NCI-H187 (cell line): ENCODE measurements around the gene SND1.
"Not testable (repeated sequence)": the region's sequence is repeated elsewhere in the genome, so short reads cannot be mapped to it uniquely, and the experiment has no call there.

Experiments used
- DNase-seq, 2 experiments: peaks; one replicate each; lab custom pipeline; 2025; lab: John Stamatoyannopoulos, UW

Gene SND1

DNA sequence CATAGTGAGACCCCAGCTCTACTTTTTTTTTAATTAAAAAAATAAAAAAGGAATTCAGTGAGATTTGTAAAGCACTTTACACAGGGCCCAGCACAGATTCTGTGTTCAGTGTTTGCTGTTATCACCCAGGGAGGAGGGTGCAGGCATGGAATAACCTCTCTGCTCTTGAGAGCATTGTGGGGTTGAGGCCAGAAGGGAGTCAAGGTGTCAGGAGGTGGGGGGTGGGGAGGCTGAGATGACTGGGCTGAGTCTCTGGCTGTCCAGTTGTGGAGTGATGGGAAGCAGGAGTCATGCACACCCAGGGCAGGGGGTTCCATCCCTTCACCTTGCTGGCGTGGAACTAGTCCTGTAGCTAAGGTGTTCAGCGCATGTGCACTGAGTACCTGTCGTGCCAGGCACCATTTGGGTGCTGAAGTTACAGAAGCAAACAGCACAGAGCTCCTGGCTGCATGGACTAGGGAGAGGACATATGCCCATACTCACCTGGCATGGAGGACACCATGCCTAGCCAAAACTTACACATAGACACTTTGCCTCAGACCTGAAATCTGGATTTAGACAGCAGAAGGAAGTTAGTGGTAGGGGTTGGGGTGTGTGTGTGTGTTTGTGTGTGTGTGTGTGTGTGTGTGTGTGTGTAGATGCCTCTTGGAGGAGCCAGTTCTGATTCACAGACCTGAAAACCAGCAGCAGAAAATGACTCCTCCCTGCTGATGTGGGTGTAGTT lies 448.4 kb downstream of the SND1 start:
- no peak for DNase-seq

DNA sequence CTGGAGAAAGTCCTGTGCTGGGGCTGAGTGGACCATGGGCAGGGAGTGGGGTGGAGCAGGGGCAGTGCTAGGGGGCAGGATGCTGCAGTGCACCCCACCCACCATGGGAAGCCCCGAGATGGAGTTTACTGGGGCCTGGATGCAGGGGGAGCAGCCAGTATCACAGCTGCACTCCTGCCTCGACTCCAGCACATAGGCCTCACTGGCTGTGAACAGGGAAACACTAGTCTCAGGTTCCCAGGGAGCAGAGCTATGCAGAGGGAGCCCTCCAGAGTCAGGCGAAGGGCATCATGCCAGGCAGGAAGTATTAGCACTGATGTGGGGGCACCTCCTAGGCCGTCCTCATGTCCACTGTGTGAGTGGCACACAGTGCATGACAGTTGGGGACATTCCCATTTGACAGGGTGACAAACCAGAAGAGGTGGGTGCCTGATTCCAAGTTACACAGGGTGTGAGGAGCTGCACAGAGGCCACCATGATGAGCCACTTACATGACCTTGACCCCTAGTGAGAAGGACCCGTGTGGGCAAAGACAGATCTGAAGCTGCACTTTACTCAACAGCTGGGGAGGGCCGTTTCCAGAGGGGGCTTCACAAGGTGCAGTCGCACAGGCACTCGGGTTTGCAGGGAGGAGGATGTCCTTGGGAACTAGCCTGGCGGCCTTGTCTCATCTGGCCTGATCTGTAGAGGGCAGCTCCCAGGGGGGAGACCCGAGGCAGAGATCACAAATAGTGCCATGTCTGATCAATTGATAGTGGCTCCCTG lies 449.1 kb downstream of the SND1 start:
- DNase-seq = no peak

DNA sequence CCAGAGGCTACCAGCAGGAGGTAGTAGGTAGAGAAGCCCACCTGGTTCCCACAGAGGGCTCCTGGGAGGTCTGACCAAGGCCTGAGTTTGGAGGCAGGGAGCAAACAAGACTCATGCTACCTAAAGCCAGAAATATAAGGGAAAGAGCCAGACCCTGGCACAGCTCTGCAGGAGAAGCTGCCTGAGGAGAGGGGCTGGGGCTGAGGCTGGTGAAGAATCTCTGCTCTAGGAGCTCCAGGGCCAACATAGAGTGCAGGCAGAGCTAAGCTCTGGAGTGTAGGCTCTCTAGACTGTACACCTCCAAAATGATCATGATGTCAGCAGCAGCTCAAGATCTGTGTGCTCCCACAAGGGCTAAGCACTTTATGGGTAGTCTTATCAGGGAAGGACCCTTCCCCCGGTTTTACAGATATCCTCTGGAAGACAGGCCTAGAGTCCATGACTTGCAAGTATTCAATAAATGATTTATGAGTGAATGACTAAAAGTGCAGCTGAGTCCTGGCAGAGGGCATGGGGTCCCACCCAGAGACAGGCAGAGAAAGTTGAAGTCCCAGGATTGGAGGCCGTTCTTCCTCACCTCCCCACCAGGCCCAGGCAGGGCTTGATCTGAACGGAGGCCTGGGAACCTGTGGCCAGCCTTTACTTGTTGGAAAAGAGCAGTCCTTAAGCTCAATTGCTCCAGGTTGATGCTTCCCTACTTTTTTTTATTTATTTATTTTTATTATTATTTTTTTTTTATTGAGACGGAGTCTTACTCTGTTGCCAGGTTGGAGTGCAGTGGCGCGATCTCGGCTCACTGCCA lies 450.7 kb downstream of the SND1 start:
- no peak for DNase-seq

DNA sequence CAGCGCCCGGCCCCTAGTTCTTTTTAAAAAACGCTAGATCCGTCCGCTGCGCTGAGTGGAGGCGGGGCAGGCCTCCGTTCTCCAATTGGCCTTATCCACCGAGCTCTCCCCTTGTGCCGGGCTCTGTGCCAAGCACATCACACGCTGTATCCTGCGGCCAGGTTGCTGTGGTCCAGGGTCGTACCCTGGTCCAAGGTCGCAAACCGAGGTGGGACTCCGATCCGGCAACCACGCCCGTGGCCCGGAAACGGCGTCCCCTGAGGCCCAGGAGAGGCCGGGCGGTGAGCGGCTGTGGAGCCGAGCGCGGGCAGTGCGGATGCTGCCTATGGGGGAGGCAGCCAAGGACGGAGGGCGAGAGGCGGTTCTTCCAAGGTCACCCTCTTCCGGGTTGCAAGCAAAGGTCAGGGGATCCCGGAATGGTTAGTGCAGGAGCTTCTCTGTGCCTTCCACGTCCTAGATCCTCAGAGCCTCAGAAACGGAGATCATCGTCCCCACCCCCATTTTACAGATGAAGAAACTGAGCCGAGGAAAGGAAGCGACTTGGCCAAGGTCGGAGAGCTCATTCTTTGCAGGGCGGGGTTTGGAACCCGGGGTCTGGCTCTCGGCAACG lies 451.6 kb downstream of the SND1 start:
- no peak for DNase-seq

DNA sequence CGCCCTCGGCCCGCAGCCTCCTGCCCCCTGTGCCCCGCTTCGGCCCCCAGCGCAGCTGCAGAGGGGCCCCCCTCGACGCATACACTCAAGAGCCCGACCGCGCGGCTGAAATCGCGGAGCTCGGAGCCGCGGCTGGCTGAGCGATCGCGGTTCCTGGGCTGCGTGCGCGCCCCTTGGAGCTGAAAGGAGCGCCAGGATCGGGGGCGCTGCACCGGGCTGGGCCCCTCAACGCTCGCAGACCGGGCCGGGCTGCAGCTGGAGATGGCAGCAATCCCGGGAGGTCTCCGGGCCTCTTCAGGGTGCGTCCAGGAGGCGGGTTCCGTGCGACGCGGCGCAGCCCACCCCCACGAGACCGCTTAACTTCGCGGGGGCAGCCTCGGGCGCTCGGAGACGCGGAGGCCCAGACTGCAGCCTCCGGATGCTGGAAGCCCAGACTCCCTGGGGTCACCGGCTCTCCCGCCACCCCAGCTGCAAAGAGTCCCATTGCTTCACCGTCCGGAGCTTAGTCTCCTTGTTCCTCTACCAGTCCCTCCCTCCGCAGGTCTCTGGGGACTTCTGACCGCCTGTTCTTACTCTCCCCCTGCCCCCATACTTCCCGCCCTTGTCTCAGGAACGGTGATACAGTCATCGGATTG lies 452.2 kb downstream of the SND1 start:
- no peak for DNase-seq

DNA sequence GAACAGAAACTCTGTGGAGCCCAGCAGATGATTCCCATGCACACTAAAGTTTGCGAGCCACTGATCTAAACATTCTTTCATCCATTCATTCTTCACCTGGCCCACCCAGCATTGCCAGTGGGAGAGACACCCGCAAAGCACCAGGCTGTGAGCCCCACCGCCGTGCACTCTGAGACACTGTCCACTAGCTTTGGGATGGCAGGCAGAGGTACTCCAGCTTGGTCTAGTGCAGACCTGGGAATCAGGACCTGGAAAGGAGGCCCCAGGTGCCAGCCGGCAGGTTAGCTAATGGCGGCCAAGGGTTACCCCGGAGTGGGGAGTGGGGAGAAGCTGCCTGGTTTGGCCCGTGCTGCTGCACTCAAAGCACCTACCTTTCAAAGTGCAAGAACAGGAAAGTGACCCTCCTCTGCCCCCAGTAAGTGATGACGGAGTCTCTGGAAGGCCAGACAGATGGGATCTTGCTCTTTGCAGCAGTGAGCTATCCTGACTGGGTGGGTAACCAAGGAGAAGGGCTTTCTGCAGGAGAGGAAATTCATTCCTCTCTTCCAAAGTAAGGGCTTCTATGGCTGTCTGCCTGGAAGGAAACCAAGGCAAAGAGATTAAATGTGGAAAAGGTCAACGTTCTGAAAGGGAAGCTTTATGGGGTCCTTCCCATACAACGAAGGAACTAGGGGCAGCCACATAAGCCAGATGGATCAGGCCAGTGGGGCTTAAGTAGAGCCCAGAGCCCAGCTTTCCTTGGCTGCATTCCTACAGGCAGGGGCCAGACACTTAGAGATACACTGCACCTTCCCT lies 453.4 kb downstream of the SND1 start:
- no peak for DNase-seq

DNA sequence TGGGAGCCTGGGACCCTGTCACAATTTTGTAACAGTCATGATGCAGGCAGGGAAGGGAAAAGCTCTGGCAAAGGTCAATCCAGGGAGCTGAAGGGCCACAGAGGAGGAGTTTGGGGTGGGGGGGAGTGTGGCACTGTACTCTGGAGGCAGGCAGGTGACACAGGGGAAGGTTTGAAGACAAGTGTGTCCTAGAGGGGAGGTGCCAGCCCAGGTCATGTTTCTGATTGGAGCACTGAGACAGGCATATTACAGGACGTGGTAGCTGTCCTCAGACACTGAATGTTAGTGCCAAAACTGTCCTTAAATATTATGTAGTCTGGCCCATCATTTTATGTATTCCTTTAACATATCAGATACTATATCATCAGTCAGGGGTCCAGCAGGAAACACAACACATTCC lies 454.8 kb downstream of the SND1 start:
- no peak for DNase-seq

DNA sequence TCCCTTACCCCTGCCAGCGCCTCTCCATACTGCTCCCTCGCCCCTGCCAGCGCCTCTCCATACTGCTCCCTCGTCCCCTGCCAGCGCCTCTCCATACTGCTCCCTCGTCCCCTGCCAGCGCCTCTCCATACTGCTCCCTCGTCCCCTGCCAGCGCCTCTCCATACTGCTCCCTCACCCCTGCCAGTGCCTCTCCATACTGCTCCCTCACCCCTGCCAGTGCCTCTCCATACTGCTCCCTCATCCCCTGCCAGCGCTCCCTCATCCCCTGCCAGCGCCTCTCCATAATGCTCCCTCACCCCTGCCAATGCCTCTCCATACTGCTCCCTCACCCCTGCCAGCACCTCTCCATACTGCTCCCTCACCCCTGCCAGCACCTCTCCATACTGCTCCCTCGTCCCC lies 455.5 kb downstream of the SND1 start:
- not testable (repeated sequence) for DNase-seq

DNA sequence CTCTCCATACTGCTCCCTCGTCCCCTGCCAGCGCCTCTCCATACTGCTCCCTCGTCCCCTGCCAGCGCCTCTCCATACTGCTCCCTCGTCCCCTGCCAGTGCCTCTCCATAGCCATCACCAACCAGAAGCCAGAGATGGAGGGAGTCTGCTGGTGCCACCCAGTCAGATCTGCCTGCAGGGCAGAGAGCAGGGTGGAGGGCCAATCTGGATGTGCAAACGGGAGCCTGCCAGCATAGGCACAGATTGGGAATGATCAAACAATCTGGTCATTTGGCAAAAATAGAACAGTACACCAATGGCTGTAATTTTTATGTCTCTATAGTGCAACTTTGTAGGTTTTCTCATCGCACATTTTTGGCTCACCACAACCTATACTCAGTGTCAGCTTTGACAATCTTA lies 456.1 kb downstream of the SND1 start:
- DNase-seq = no peak

DNA sequence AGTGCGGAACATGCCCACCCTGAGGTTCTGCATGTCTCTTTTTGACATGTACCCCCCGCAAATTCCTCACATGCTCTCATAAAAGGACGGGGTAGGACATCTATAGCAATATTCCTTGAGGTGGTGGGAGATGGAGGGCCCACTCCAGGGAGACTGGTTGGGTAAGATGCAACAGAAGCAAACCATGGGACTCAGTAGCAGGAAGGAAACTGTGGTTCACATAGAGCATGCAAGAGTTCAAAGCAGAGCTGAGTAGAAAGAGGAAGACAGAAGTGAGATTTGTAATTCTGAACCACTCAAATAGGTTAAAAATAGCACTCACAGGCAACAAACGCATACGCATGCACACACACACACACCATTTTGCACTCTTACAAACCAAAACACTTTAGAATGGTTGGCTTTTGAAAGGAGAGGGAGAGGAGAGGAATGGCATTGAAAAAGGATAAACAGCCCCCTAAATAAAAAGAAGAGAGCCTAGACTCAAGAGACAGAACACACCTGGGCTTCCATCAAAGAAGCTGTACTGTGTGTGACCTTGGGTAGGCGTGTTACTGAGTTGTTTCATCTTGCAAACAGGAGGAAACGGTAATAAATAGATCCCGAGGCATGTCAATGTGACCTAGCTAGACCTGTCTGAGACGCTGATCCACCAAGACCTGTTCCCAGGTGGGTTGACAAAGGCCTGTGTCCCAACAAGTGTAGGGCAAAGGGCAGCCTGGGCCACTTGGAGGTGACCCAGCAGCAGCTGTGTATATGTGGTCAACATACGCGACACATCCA lies 456.8 kb downstream of the SND1 start:
- no peak for DNase-seq

DNA sequence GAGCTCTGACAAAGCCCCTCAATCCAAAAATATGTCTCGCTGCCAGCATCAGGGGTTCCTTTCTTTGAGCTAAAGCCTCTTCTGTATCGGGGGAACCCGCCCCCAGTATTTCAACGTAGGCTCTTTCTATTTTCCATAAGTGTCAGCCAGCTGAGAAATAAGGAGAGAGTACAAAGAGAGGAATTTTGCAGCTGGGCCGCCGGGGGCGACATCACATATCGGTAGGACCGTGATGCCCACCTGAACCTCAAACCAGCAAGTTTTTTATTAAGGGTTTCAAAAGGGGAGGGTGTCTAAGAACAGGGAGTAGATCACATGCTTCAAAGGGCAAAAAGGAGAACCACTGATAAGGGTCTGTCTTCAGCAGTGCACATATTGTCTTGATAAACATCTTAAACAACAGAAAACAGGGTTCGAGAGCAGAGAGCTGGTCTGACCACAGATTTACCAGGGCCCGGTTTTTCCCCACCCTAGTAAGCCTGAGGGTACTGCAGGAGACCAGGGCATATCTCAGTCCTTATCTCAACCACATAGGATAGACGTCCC lies 457.5 kb downstream of the SND1 start:
- DNase-seq = not testable (repeated sequence)

DNA sequence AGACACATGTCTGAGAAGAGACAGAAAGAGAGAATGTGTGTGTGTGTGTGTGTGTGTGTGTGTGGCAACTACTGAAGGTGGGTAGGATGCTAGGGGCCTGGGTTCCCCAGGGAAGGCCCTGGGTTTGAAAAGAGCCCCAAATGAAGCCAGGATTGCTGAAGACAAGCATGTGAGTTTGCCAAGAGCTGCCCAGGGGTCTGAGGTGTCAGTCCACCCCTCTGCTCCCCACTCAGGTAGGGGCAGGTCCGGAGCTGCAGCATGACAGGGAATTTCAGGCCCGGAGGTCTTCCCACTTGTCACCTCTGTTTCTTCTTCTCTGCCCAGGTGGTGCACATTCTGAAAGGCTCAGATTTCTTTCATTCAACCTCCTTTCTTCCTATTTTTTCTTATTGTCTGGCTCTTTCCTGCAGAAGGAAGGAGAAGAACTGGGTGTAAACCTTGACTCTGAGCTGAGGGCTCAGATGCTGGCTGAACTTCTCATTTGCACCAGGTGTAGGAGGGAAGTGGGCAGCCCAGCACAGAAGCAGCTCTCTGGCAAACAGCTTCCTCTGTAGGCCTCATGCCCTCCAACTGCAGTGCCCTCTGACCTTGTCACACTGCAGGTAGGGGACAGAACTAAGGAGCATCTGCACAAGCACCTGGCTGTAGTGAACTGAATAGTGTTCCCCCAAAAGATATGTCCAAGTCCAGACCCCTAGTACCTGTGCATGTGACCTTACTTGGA lies 458.8 kb downstream of the SND1 start:
- DNase-seq = no peak

DNA sequence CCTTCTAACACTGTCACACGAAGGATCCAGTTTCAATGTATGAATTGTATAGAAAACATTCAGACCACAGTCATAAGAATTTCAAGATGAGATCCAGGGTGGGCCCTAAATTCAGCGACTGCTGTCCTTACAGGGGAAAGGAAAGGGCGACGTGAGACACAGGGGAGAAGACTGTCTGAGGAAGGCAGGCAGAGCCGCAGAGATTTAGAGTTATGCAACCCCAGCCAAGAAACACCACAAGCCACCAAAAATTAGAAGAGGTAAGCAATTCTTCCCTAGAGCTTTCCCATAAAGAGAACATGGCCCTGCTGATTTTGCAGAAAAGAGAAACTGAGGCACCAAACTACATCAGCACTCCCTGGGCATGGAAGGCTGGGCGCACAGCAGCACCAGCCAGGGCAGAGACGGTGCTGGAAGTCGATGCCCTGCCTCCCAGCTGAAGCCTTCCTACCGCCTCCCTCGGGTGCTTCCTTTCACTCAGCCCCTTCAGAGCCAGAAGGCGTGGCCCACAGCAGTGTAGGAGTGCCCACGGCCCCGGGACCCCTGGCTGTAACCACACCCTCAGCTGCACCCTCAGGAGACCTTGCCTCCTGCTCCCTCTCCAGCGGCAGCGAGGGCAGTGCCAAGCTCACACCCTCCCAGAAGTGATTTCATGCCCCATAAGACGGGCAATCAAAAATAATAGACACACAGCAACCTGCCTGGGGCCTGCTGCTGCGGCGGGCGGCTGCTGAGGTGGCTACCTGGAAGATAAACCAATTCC lies 460.2 kb downstream of the SND1 start:
- no peak for DNase-seq

DNA sequence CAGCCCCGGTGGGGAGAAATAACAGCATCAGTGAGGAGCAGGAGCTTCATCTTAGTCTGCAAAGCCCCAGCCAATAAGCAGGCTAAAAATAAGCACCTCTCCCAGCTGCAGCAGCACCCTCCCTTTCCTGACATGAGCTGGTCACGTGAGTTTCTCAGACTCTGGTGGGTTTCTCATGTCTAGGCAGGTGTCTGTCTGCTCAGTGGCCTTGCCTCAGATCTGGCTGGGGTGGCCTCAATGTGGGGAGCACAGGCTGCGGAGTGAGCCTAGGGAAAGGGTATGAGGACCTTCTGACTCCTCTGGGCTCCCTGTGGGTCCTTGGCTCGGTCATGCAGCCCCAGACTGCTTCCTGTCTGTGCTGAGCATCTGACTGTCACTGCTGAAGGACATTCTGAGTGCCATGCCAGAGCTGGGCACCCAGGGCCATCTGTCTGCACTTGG lies 460.8 kb downstream of the SND1 start:
- no peak for DNase-seq

DNA sequence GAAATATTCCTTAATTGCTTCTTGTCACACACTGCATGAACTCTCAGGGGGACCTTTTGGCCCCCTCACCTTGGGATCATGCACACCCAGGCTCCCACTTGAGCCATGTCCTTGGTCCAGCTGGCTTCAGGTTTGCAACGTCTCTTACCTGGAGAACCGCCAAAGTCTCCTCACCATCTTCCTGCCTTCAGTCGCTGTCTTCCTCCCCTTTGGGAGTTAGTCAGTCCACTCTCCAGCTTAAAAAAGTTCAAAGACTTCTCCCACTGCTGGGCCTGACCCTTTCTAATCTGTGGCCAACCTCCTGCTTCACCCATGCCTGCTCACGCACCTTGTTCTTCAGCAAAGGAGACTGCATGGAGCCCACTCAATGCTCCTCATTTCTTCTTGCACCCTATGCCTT lies 461.8 kb downstream of the SND1 start:
- DNase-seq = no peak

DNA sequence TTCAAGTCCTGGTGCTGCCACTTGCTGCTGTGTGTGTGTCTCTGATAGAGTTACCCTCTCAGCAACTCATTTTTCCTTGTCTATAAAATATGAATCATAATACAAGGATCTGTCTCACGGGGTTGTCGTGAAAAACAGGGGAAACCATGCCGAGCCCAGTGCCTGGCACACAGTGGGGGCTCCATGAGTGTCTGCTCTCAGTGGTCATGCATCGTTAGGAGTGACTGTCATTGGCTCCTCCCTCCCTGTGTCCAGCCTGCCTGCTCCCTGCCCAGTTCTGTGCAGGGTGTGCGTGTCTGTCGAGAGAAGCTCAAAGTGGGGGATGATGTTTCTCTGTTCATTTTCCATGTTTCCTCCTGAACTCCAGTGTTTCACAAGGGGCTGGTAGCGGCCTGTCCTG lies 462.8 kb downstream of the SND1 start:
- DNase-seq = no peak

DNA sequence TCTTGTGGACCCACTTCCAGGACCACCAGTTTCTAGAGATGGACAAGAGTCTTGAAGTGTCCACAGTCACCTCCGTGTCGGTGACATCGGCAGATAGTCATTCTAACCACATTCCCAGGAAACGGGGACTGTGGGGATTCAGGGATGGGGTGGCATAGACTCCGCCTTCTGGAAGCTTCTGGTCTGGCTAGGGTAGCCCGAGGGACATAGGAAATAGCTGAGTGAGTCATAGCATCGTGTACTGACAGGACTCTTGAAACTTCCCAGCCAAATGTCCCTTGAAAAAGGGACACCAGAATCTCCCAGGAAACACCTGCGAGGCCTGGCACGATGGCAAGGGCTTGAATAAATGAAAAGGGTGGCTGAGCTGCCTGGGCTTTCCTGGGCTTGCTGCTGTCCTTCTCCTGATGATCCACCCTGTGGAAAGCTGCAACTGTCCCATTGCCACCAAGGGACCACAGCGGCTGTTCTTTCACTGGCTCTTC lies 463.4 kb downstream of the SND1 start:
- DNase-seq = no peak
